Ovary (tissue), 3 donors: ENCODE measurements around the gene USP20.

Experiments
- CTCF ChIP-seq, 3 donors: fragments of 450-650 bp in 2 of 3; fragments of 200-600 bp in 1 of 3; IDR thresholded peaks; one replicate each; pipeline versions ENCODE4 v1.5.1 to v1.8.0; 2016 to 2022; ENCODE audit warnings: antibody characterized with exemption in 3 of 3, mild to moderate bottlenecking in 1 of 3
- POLR2A ChIP-seq: fragments of 450-650 bp; IDR thresholded peaks from one replicate; pipeline ENCODE4 v1.6.1; 2017; ENCODE audit warnings: antibody characterized with exemption, mild to moderate bottlenecking, moderate library complexity
- donor health status: DM: no; HTN: no; CAD: no.

DNA sequence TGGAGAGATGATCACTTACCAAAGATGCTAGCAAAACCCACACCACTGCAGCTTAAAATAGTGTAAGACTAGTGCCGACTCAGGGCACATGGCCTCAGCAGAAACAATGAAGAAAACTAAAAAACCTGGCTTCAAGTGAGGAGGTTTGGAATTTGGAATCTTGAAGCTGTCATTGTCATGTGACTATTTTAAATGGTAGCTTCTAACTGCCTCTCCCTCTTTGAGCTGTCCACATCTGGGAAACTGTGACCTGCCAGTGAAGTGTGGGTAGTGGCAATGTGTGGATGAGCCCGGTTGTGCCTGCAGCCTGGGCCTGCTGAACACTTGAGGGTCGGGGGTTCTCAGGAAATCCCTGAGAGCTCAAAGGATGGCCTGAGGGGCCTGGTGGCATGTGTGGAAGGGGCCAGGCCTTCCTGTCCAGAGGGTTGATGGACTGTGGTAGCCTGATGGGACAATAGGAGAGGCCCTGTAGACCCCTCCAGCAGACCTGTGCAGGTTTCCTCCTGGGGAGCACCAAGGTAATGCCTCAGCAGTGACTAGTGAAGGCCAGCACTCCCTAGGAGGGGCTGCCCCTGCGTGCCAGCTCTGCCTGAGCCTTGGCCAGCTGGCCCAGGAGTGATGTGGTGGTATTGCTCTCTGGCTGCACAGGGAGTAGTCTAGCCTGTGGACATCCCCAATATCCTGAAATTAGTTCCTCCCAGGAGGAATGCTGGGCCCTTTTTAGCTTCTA lies 13.6 kb downstream of the USP20 start:
- TF ChIP-seq POLR2A (no peak), CTCF (IDR thresholded peaks at IDR 0.05) (no peak)
